Stimulated activated naive CD8-positive, alpha-beta T cell treated with anti-CD3 and anti-CD28 coated beads, Interleukin-15, Interleukin-2, amounts not matched to agents 100 U/mL and 50 U/mL, for 24 hours (primary cell): ENCODE results near the gene PDIA4.

Experiments used
- ATAC-seq: fragments of 150-1000 bp; cut with Tn5 transposase; one replicate; pipeline ENCODE4 v1.10.0; 2021
- DNase-seq: peaks from one replicate; pipeline ENCODE4 v3.0.0; 2021

PDIA4 gene

GRCh38 chr7:148964483-148965267 is 63.6 kb downstream of the PDIA4 start:
- no peak for ATAC-seq

GRCh38 chr7:148963583-148964482 is 64.5 kb downstream of the PDIA4 start:
- DNase-seq: no peak
- ATAC-seq: no peak

More at GRCh38 chr7:148964483-148965267, 63.6 kb downstream of the PDIA4 start:
- no peak for DNase-seq

DNA sequence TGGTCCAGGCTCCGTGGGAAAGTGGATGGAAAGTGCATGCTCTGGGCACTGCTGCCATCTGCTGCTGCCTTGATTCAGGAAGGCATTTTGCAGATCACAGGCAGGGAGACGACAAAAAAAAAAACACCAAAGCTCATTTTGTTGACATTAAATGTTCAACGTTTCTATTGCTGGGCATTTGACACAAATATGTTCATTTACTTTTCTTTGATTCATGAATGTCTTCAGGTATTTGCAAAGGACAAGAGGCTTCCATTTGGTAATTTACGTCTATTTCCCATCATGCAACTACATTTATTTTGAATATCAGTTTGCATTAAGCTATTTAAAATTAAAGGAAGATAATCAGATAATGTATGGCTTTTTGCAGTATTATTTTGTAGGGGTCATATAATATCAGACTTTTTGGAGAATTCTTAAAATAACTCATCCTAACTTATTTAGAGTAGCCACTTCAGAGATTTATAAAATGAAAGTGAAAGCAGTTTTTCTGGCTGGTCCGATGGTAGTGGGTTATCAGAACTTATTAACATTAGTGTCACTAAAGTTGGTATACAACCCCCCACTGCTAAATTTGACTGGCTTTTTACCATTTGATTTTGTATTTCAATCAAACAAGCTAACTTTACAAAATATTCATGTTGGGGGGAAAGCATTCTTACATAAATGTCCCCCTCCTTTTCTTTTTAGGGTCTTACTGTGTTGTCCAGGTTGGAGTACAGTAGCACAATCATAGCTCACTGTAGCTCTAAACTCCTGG is 65.3 kb downstream of the PDIA4 start:
- ATAC-seq: peak; percentile 62

GRCh38 chr7:148962440-148962822 is 65.9 kb downstream of the PDIA4 start:
- ATAC-seq: peak; percentile 3

More for the DNA sequence above, 65.3 kb downstream of the PDIA4 start:
- peak; percentile 68 for DNase-seq

DNA sequence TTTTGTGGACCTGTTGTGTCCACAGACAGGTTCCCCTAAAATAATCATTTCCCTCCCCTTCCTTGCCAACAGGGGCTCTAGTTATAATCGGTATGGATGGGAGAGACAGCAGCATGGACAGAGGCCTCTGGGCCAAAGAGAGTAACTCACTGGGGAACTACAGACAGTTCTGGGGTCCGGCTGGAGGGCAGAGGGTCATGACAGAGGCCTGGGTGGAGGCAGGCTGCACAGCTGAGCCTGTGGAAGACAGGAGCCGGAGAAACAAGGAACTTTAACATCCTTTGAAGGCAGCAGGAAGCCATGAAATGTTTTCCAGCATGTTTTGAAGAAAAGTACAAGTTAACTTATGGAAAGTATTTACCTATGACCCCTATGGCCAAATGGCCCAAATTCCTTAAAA is 68.6 kb downstream of the PDIA4 start:
- DNase-seq (no peak), ATAC-seq (no peak)

More at GRCh38 chr7:148962440-148962822, 65.9 kb downstream of the PDIA4 start:
- DNase-seq: no peak

DNA sequence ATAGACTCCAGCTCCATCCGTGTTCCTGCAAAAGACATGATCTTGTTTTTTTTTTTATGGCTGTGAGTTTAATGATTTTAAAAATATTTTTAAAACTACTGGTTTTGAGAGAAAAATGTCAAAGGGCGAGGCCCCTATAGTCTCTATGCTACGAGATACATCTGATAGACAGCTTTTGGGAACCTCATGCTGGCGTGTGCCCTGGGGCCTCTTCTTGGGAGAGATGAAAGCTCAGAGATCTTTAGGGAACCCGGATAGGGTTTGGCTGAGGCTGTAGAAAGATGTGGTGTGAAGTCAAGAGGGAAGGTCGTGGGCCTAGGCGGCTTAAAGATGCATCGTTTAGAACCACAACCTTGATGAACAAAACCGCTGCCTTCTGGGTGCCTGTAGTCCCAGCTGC is 70.2 kb downstream of the PDIA4 start:
- ATAC-seq: no peak
- DNase-seq: no peak

DNA sequence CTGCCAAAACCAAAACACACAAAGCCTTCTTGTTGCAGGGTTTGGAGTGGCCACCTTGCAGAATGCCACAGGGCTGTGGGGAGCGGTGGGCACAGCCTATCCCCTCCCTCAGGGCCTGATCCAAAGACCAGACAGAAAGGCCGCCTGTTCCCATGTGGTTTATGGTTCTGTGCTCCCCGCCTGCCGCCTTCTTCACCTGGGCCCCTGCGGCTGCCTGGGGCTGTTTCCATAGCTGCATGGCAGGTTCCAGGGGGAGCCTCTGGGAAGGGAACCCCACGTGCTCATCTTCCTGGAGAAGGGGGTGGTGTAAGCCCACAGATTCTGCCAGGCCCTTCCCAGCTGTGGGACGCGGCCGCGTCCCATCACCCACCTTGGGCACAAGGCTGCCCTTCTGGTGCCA is 73.5 kb downstream of the PDIA4 start:
- no peak for DNase-seq
- ATAC-seq: no peak

GRCh38 chr7:148953676-148954075 is 74.6 kb downstream of the PDIA4 start:
- no peak for DNase-seq
- ATAC-seq: no peak
